Right lobe of liver (tissue), 6 donors: ENCODE results near the gene CLRN3. TPM values are rescaled to one million over a fixed set of nuclear protein-coding genes. Genes with fewer than 3 reads are reported as not detected.

Experiments used
- ATAC-seq, 4 donors: fragments of 200-7000 bp; cut with Tn5 transposase; one replicate each; pipeline ENCODE4 v1.9.1; 2020; ENCODE audit warnings: mild to moderate bottlenecking in 4 of 4, moderate library complexity in 4 of 4
- DNase-seq, 3 donors: peaks; one replicate each; pipeline ENCODE4 v3.0.0-alpha.2; 2020
- H3K27ac ChIP-seq, 3 donors: fragments of 200-600 bp; one replicate each; pipeline ENCODE4 v1.8.0; 2022
- H3K27me3 ChIP-seq, 2 donors: fragments of 200-600 bp; one replicate each; pipeline ENCODE4 v1.8.0; 2022
- H3K36me3 ChIP-seq, 4 donors: fragments of 200-600 bp; sonication (generic) in 1 of 4; one replicate each; pipeline versions ENCODE4 v1.5.1 to v1.8.0; 2017 to 2022; ENCODE audit warnings: control low read depth in 1 of 4
- H3K4me1 ChIP-seq, 4 donors: fragments of 200-600 bp; sonication (generic) in 1 of 4; one replicate each; pipeline versions ENCODE4 v1.5.1 to v1.8.0; 2017 to 2022; ENCODE audit warnings: control low read depth in 1 of 4
- H3K4me3 ChIP-seq, 3 donors: fragments of 200-600 bp; one replicate each; pipeline ENCODE4 v1.8.0; 2022
- H3K9me3 ChIP-seq, 4 donors: fragments of 200-600 bp; sonication (generic) in 1 of 4; one replicate each; pipeline versions ENCODE4 v1.5.1 to v1.8.0; 2017 to 2022; ENCODE audit warnings: control low read depth in 1 of 4
- POLR2A ChIP-seq: fragments of 450-650 bp; IDR thresholded peaks from one replicate; pipeline ENCODE4 v1.6.1; 2017; ENCODE audit warnings: antibody characterized with exemption, mild to moderate bottlenecking
- WGBS: methylation state at CpG from one replicate; pipeline ENCODE4 v1.1.6; 2018; ENCODE audit warnings: low coverage, low lambda C conversion rate; ENCODE audit not compliant: insufficient coverage; ENCODE audit errors: missing lambda C conversion rate; 5-methylcytosine and 5-hydroxymethylcytosine counted together
- intact Hi-C, 2 donors: fragments of 100-400 bp; cut with DNase I; formaldehyde crosslinking; loops; one replicate each; pipeline versions ENCODE4 v1.11.2 to v1.14.1; 2022
- total RNA-seq, 6 experiments: library from RNA; depleted of rRNA in 2 of 6; stranded (reverse); fragments of >200 nt in 2 of 6; fragmentation: NEBNext Ultra II Directional in 3 of 6; extraction: Animal tissue kit (Norgen Biotek cat#: 25700) in 3 of 6; gene quantifications; one replicate each; pipeline versions ENCODE4 v1.1.0 to v1.2.4, GENCODE V29; 2016 to 2023
- TF ChIP-seq, protein P1 (sequence below), 4 donors: fragments of 200-600 bp in 3 of 4; fragments of 450-650 bp in 1 of 4; IDR thresholded peaks; one replicate each; pipeline versions ENCODE4 v1.5.1 to v1.8.0; 2016 to 2022; ENCODE audit warnings: antibody characterized with exemption in 4 of 4, mild to moderate bottlenecking in 2 of 4
- donor health status: DM: no; HTN: yes; CAD: no.
- donor health status: DM: no; HTN: no; CAD: no.
- donor health status: DM: no; HTN: no; CAD: no.
- donor health status: DM: no; HTN: yes; CAD: no.
- donor health status: DM: no; HTN: yes; CAD: no.

Gene CLRN3
- total RNA-seq, 6 experiments from 2014 or later, result 9.6 to 28.5 (median 18.1) TPM

DNA sequence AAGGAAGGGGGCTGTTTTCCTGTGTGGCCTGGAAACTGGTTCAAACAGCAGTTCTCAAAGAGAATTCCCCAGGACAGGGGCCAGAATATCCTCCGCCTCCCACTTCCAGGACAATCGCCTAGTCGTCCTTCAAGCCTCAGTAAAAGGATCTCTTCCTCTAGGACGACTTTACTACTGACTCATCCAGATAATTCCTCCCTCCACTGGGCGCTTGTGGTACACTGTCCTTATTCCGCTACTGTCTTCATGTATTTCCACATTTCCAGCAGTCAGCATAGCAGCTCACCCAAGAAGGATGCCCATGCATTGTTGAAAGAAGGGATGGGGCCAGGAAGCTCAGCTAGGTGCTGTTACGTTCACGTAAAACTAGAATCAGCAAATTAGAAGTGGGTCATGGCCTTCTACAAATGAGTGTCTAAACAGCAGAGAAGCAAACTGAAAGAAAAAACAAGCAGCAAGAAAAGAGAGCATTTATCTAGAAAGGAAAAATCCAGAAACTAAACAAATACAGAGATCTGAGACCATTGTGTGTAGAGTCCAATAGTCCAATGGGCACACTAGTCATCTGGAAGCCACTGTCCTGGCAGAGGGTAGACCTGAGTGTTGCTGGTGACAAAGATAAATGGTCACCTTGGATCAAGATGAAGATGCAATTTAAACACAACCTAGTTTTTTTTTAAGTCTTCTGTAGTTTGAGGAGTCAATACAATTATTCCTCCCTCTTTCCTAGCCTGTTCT lies 26.3 kb downstream of the CLRN3 start:
- TF ChIP-seq, protein P1, sequence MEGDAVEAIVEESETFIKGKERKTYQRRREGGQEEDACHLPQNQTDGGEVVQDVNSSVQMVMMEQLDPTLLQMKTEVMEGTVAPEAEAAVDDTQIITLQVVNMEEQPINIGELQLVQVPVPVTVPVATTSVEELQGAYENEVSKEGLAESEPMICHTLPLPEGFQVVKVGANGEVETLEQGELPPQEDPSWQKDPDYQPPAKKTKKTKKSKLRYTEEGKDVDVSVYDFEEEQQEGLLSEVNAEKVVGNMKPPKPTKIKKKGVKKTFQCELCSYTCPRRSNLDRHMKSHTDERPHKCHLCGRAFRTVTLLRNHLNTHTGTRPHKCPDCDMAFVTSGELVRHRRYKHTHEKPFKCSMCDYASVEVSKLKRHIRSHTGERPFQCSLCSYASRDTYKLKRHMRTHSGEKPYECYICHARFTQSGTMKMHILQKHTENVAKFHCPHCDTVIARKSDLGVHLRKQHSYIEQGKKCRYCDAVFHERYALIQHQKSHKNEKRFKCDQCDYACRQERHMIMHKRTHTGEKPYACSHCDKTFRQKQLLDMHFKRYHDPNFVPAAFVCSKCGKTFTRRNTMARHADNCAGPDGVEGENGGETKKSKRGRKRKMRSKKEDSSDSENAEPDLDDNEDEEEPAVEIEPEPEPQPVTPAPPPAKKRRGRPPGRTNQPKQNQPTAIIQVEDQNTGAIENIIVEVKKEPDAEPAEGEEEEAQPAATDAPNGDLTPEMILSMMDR (IDR thresholded peaks at IDR 0.05), result no peak
- TF ChIP-seq POLR2A, result no peak
- Histone ChIP-seq H3K4me3 (no peak overlapping the region), H3K27ac (peak overlapping the region in 2 of 3 donors; percentile 58 to 86), H3K36me3 (no peaks in the 10 kb centered on the region), H3K4me1 (peaks cover 0 to 12% (median 2%) of the 10 kb centered on the region in 4 donors), H3K27me3 (no peaks in the 10 kb centered on the region), H3K9me3 (no peaks in the 10 kb centered on the region)
- WGBS, result 38% methylated on average over 7 of the region's 8 CpGs
- ATAC-seq (peak; percentile 90 to 95 (median 92)), DNase-seq (no peak)
- intact Hi-C loops, result no loop called here

DNA sequence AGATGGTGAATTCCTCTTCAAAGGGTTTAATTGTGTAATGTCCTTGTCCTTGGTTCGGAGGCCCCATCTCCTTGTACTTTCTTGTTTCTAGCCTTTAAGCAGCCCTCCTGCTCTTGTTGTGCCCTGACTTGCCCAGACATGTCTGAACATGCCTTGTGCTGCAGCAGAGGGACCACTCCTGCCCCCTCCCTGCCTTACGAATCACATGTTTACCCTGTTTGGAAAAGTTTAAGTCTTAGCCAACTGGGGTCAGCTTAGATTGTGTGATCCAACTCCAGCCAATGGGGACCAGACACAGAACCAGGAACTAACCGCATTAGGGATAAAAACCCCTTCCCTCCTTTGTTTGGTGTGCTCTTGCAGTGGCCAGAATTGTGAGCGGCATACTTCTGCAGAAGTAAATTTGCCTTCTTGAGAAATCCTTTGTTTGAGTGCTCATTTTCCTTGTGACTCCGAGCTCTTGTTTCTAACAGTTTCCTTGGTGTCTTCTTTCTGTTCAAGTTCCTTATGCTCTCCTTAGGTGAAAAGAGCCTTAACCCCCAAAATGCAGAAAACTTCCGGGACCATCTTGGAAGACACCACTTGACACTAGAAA lies 29.4 kb downstream of the CLRN3 start:
- WGBS, result 88% methylated on average over 3 of the region's 6 CpGs
- Histone ChIP-seq H3K9me3 (no peaks in the 10 kb centered on the region), H3K27ac (no peak overlapping the region), H3K4me1 (peaks cover 0 to 12% (median 2%) of the 10 kb centered on the region in 4 donors), H3K27me3 (no peaks in the 10 kb centered on the region), H3K4me3 (no peak overlapping the region), H3K36me3 (no peaks in the 10 kb centered on the region)
- no peak for TF ChIP-seq POLR2A
- TF ChIP-seq, protein P1 (IDR thresholded peaks at IDR 0.05), result no peak
- intact Hi-C loops, result no loop called here
- ATAC-seq (no peak), DNase-seq (no peak)

DNA sequence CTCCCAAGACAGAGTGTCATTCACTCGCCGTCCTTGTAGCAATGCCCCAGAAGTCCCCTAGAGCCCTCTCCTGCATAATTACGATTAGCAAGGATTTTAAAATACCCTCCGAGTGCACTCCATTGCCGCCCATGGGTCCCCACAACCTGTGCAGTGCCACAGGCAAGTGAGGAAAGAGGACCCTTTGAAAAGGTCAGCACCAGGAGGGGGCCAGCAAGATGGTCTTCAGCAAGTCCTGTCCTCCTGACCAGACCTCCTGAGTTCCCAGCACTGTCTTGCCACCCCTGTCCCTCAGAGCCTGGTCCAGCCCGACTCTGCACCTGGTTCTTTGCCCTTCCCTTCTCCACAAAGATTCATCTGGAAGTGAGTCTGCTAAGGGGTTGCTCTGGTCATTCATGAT lies 32.1 kb downstream of the CLRN3 start:
- DNase-seq, result no peak
- 95% methylated on average over 4 of the region's 6 CpGs for WGBS
- Histone ChIP-seq H3K36me3 (no peaks in the 10 kb centered on the region), H3K9me3 (no peaks in the 10 kb centered on the region), H3K4me3 (no peak overlapping the region), H3K4me1 (no peaks in the 10 kb centered on the region), H3K27ac (no peak overlapping the region), H3K27me3 (no peaks in the 10 kb centered on the region)
- no peak for ATAC-seq
- TF ChIP-seq POLR2A, result no peak
- TF ChIP-seq, protein P1 (IDR thresholded peaks at IDR 0.05), result no peak
- intact Hi-C loops, result no loop called here

DNA sequence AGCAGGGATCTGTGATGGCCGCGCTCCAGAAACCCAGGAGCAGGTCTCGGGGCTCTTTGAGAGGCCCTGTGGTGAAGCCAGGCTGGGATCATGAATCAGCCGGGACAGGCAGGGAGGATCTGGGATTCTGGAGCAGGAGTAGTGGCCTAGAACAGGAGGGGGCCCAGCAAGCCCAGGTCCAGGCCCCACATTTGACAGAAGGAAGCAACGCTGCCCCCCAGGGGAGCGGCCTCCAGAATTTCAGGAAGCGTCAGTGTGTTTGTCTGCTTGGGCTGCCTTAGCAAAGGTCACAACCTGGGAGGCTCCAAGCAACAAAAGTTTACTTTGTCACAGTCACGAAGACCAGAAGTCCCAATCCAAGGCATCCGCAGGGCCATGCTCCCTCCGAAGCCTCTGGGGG lies 36.8 kb downstream of the CLRN3 start:
- H3K27me3 ChIP-seq, result no peaks in the 10 kb centered on the region
- no peaks in the 10 kb centered on the region for H3K4me1 ChIP-seq
- H3K27ac ChIP-seq, result no peak overlapping the region
- no peak for ATAC-seq
- TF ChIP-seq, protein P1 (IDR thresholded peaks at IDR 0.05), result no peak
- TF ChIP-seq POLR2A, result no peak
- H3K36me3 ChIP-seq, result no peaks in the 10 kb centered on the region
- no peak for DNase-seq
- no CpG with 5 or more reads among the region's 10 CpGs for WGBS
- no peak overlapping the region for H3K4me3 ChIP-seq
- intact Hi-C loops, result loop anchor here (10.0 kb wide), 1 partner anchor 141 kb away; no protein-coding TSS in a partner anchor
- H3K9me3 ChIP-seq, result no peaks in the 10 kb centered on the region
